Measurements from ENCODE around the gene STAT5B. TPM values are rescaled to one million over a fixed set of nuclear protein-coding genes. Genes with fewer than 3 reads are reported as not detected.

The STAT5B gene
- total and polyA plus RNA-seq, 10 donors, result 26.4 to 171 (median 101) TPM

DNA sequence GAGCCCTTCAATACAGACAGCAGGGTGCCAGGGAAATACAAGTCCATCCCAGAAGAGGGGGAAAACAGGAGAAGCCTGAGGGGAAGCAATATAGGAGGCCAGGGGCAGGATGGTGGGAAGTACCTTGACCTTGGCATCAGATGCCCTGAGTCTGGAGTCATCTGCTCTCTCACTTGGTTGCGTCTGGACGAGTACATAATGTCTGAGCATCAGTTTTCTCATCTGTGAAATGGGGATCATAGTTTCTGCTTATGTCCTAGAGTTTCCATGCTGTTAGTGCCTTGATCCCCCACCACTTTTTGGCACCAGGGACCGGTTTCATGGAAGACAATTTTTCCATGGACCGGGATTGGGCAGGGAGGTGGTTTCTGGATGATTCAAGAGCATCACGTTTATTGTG lies 14.4 kb upstream of the STAT5B start:
- Histone ChIP-seq H3K27me3 (replicated peaks in 1 of 7) (no peaks in the 10 kb centered on the region), H3K27ac (peak overlapping the region in 4 of 8 donors; percentile 11 to 97 (median 94)), H3K4me1 (peaks cover 13 to 80% (median 49%) of the 10 kb centered on the region in 6 donors), H3K9me3 (no peaks in the 10 kb centered on the region), H3K36me3 (peaks cover 0 to 50% (median 17%) of the 10 kb centered on the region in 6 donors), H3K4me3 (no peak overlapping the region)
- 80 to 90% (median 83%) methylated on average over 5 of the region's 5 CpGs for WGBS, 5 donors
- peak; percentile 18 for DNase-seq
- intact Hi-C loops (cut with DNase I; ENCODE audit: low total_unique reads), result no loop called here
- no peak for TF ChIP-seq POLR2A (IDR thresholded peaks at IDR 0.05)
- TF ChIP-seq, protein P1, sequence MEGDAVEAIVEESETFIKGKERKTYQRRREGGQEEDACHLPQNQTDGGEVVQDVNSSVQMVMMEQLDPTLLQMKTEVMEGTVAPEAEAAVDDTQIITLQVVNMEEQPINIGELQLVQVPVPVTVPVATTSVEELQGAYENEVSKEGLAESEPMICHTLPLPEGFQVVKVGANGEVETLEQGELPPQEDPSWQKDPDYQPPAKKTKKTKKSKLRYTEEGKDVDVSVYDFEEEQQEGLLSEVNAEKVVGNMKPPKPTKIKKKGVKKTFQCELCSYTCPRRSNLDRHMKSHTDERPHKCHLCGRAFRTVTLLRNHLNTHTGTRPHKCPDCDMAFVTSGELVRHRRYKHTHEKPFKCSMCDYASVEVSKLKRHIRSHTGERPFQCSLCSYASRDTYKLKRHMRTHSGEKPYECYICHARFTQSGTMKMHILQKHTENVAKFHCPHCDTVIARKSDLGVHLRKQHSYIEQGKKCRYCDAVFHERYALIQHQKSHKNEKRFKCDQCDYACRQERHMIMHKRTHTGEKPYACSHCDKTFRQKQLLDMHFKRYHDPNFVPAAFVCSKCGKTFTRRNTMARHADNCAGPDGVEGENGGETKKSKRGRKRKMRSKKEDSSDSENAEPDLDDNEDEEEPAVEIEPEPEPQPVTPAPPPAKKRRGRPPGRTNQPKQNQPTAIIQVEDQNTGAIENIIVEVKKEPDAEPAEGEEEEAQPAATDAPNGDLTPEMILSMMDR (IDR thresholded peaks at IDR 0.05 in 8 of 11, conservative IDR thresholded peaks at IDR 0.05 in 3 of 11), result no peak
- no peak for TF ChIP-seq POLR2AphosphoS5 (IDR thresholded peaks at IDR 0.05)

DNA sequence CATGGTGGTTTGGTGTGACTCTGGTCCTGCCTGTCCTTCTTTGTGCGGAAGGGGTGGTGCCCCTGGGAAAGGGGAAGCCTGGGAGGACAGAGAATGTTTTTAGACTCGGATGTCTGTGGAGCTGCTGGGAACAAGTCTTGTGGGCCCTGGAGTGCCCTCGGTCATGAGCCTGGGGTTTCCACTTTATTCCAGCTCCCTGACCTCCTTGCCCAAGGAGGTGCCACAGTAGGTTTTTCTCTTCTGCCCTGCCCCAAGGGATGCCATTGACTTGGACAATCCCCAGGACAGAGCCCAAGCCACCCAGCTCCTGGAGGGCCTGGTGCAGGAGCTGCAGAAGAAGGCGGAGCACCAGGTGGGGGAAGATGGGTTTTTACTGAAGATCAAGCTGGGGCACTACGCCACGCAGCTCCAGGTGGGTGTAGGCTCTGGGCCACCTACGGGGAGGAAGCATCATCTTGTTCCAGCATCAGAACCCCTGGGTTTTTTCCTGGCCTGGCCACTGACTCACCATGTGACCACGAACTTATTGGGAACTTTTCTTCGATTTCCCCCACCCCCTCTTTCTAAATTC lies 13.5 kb upstream of the STAT5B start:
- H3K4me1 ChIP-seq, result peaks cover 13 to 83% (median 48%) of the 10 kb centered on the region in 6 donors
- H3K4me3 ChIP-seq, result peak overlapping the region in 7 of 8 donors; percentile 57 to 81 (median 69)
- peak; percentile 77 for DNase-seq
- H3K27ac ChIP-seq, result peak overlapping the region in 7 of 8 donors; percentile 86 to 97 (median 93)
- H3K36me3 ChIP-seq, result peaks cover 0 to 41% (median 11%) of the 10 kb centered on the region in 6 donors
- WGBS, 5 donors, result 49 to 69% (median 60%) methylated on average over 9 of the region's 9 CpGs
- intact Hi-C loops (cut with DNase I; ENCODE audit: low total_unique reads), result no loop called here
- H3K27me3 ChIP-seq (replicated peaks in 1 of 7), result no peaks in the 10 kb centered on the region
- TF ChIP-seq, protein P1 (IDR thresholded peaks at IDR 0.05 in 8 of 11, conservative IDR thresholded peaks at IDR 0.05 in 3 of 11), result no peak
- TF ChIP-seq POLR2A (IDR thresholded peaks at IDR 0.05) (no peak), POLR2AphosphoS5 (IDR thresholded peaks at IDR 0.05) (no peak)
- H3K9me3 ChIP-seq, result no peaks in the 10 kb centered on the region

DNA sequence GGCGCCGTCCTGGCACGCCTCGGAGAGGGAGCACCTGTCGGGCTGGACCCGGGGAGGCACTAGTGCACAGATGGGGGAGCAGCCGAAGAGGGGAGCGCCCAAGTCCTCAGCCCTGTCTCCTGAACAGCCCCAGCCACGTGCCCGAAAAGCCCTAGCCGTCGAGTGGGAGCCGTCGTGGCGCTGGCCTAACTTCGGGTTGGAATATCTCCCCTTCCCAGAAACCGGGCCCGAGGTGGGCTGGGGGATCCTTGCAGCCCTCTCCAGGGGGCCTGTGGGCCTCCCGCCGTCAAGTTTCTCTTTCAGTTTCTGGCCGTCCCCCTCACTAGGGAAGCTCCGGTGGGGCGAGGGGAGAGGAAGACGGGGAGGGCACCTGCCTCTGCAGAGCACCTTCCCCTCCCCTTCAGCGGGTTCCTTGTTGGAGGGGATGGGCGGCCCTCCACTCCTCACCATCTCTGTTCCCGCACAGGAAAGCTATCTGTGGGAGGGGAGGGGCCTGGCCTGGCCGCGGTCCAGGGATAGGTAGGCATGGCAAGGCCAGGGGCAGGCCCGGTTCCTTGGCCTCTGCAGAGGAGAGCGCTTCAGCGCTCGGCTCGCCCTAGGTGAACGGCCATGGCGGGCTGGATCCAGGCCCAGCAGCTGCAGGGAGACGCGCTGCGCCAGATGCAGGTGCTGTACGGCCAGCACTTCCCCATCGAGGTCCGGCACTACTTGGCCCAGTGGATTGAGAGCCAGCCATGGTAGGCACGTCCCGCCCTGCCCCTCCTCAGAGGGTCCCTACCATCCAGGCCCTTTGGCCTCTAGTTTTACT lies 12.8 kb upstream of the STAT5B start:
- intact Hi-C loops (cut with DNase I; ENCODE audit: low total_unique reads), result no loop called here
- no peaks in the 10 kb centered on the region for H3K27me3 ChIP-seq (replicated peaks in 1 of 7)
- TF ChIP-seq POLR2A (IDR thresholded peaks at IDR 0.05) (no peak), POLR2AphosphoS5 (IDR thresholded peaks at IDR 0.05) (peak in 2 of 3 donors; percentile 46 to 77)
- TF ChIP-seq, protein P1 (IDR thresholded peaks at IDR 0.05 in 8 of 11, conservative IDR thresholded peaks at IDR 0.05 in 3 of 11), result no peak
- H3K9me3 ChIP-seq, result no peaks in the 10 kb centered on the region
- peaks cover 13 to 76% (median 45%) of the 10 kb centered on the region in 6 donors for H3K4me1 ChIP-seq
- H3K4me3 ChIP-seq, result peak overlapping the region; percentile 57 to 81 (median 69)
- peaks cover 0 to 34% (median 11%) of the 10 kb centered on the region in 6 donors for H3K36me3 ChIP-seq
- peak; percentile 91 for DNase-seq
- H3K27ac ChIP-seq, result peak overlapping the region; percentile 86 to 97 (median 92)
- 13 to 24% (median 20%) methylated on average over 9 to 44 of the region's 44 CpGs for WGBS, 5 donors
